K562 (cell line): ENCODE measurements around the gene ZNF486. TPM values are rescaled to one million over a fixed set of nuclear protein-coding genes. Genes with fewer than 3 reads are reported as not detected.
"Not testable (repeated sequence)": the region's sequence is repeated elsewhere in the genome, so short reads cannot be mapped to it uniquely, and the experiment has no call there.

Source experiments
- ATAC-seq: fragments of 200-7000 bp; cut with Tn5 transposase; 3 replicates; pipeline ENCODE4 v1.9.1; 2020; ENCODE audit warnings: moderate library complexity
- BruUV-seq: library from RNA; stranded (reverse); fragments of 400-500 nt; replicated peaks from 2 replicates; lab custom pipeline; 2021; lab: Mats Ljungman, UMichigan
- CTCF ChIA-PET: fragments of 300-600 bp; formaldehyde crosslinking; extraction: SDS; loops from one replicate; lab custom pipeline; 2021; ENCODE audit warnings: low intra/inter-chr PET ratio; lab: Yijun Ruan, JAX
- POLR2A ChIA-PET: fragments of 300-600, 350-650 bp; sonication (Branson Sonifier 250); formaldehyde crosslinking; extraction: SDS; loops from one replicate; lab custom pipeline; 2021; ENCODE audit warnings: antibody characterized with exemption, inconsistent platforms; lab: Yijun Ruan, JAX
- DNase-seq, 4 experiments: peaks; one replicate each; pipeline versions ENCODE4 v3.0.0 to v3.0.0-alpha.2; 2011 to 2018; ENCODE audit warnings: low spot score in 3 of 4, mixed read lengths in 3 of 4; ENCODE audit errors: extremely low read depth in 1 of 4
- FAIRE-seq: peaks from 2 replicates; lab custom pipeline; 2011; peaks lifted over from hg19 to GRCh38; lab: Jason Lieb, UNC
- H2AFZ ChIP-seq: 2 replicates; pipeline ENCODE4 v1.6.0; 2011; ENCODE audit warnings: low read depth, low read length, control low read depth, inconsistent platforms
- H3K27ac ChIP-seq: fragments of 200-600 bp; 3 replicates; pipeline ENCODE4 v1.8.0; 2011; ENCODE audit warnings: low read depth, mild to moderate bottlenecking, control low read depth, inconsistent platforms, low read length, moderate library complexity, mixed read lengths; ENCODE audit errors: extremely low read depth
- H3K27me3 ChIP-seq, 2 experiments: fragments of 300-600 bp in 1 of 2; 2 replicates in 1 of 2; 3 replicates in 1 of 2; pipeline versions ENCODE4 v1.6.0 to v1.8.0; 2011; ENCODE audit warnings: inconsistent platforms in 2 of 2, low read length in 2 of 2, mild to moderate bottlenecking in 1 of 2, mixed read lengths in 1 of 2, moderate library complexity in 1 of 2; ENCODE audit not compliant: control insufficient read depth in 2 of 2, insufficient read depth in 2 of 2
- H3K36me3 ChIP-seq: fragments of 300-600 bp; 3 replicates; pipeline ENCODE4 v1.8.0; 2011; ENCODE audit warnings: mild to moderate bottlenecking, low read length, inconsistent platforms; ENCODE audit not compliant: control insufficient read depth, insufficient read depth
- H3K4me1 ChIP-seq, 2 experiments: fragments of 200-600 bp in 1 of 2; replicated peaks in 1 of 2; 2 replicates in 1 of 2; 3 replicates in 1 of 2; pipeline versions ENCODE4 v1.5.1 to v1.8.0; 2011; ENCODE audit warnings: inconsistent platforms in 2 of 2, low read length in 2 of 2, mild to moderate bottlenecking in 1 of 2, mixed read lengths in 1 of 2, moderate library complexity in 1 of 2; ENCODE audit not compliant: control insufficient read depth in 2 of 2, insufficient read depth in 2 of 2
- H3K4me2 ChIP-seq: 2 replicates; pipeline ENCODE4 v1.6.1; 2011; ENCODE audit warnings: low read length, control low read depth, inconsistent platforms, mixed read lengths; ENCODE audit not compliant: insufficient read depth
- H3K4me3 ChIP-seq: fragments of 200-600 bp; sonication (generic), shearing (Covaris generic); 2 replicates; pipeline ENCODE4 v1.5.1; 2016; ENCODE audit warnings: control low read depth, inconsistent platforms
- H3K79me2 ChIP-seq: fragments of 200-600 bp; 3 replicates; pipeline ENCODE4 v1.8.0; 2011; ENCODE audit warnings: low read length, inconsistent platforms; ENCODE audit not compliant: control insufficient read depth, insufficient read depth
- H3K9ac ChIP-seq, 2 experiments: 2 replicates each; pipeline versions ENCODE4 v1.6.0 to v1.6.1; 2011; ENCODE audit warnings: low read depth in 2 of 2, low read length in 2 of 2, control low read depth in 1 of 2, inconsistent platforms in 1 of 2, mild to moderate bottlenecking in 1 of 2, mixed read lengths in 1 of 2; ENCODE audit not compliant: insufficient read depth in 1 of 2
- H3K9me1 ChIP-seq: one replicate; pipeline ENCODE4 v1.6.0; 2011; ENCODE audit warnings: inconsistent platforms, mild to moderate bottlenecking, low read length, moderate library complexity; ENCODE audit not compliant: control insufficient read depth, insufficient read depth
- H3K9me3 ChIP-seq: replicated peaks from 2 replicates; pipeline ENCODE4 v1.5.1; 2011; ENCODE audit warnings: low read depth, low read length, inconsistent platforms; ENCODE audit not compliant: control insufficient read depth, insufficient read depth
- H4K20me1 ChIP-seq: replicated peaks from 2 replicates; pipeline ENCODE4 v1.6.1; 2011; ENCODE audit warnings: low read length, inconsistent platforms, mixed read lengths; ENCODE audit not compliant: control insufficient read depth, insufficient read depth
- WGBS: fragments of 100-300 bp; shearing (Covaris generic); methylation state at CpG from one replicate; pipeline ENCODE4 v1.1.6; 2016; ENCODE audit warnings: low coverage, mixed read lengths; ENCODE audit not compliant: insufficient coverage; ENCODE audit errors: missing lambda C conversion rate; 5-methylcytosine and 5-hydroxymethylcytosine counted together
- in situ Hi-C: fragments of 300-500 bp; cut with MboI; formaldehyde crosslinking; loops from 4 replicates; pipeline ENCODE4 v1.15.0; 2018; ENCODE audit warnings: inconsistent platforms, mixed read lengths
- intact Hi-C: fragments of 100-400 bp; cut with micrococcal nuclease; formaldehyde crosslinking; loops from 2 replicates; pipeline ENCODE4 v1.14.2; 2022
- polyA plus RNA-seq, 8 experiments: library from polyadenylated mRNA; depleted of rRNA in 4 of 8; stranded (reverse) in 5 of 8; unstranded in 3 of 8; fragments of >200 nt; fragmentation: Nextera tagmentation in 2 of 8; fragmentation: Illumina TruSeq in 1 of 8; extraction: Ambion mirVana in 2 of 8; extraction: Trizol in 1 of 8; gene quantifications; 2 replicates each; pipeline versions ENCODE4 v1.2.1 to v1.2.3, GENCODE V29; 2011 to 2014; ENCODE audit warnings: inconsistent platforms in 1 of 8, missing spikeins in 1 of 8
- total RNA-seq, 7 experiments: library from RNA; depleted of rRNA in 6 of 7; stranded (reverse); fragments of >200 nt in 6 of 7; fragmentation: Illumina TruSeq in 2 of 7; extraction: Trizol in 2 of 7; gene quantifications; 2 replicates each; pipeline versions ENCODE4 v1.2.1 to v1.2.3, GENCODE V29; 2011 to 2021; ENCODE audit warnings: low replicate concordance in 1 of 7

The ZNF486 gene
- total and polyA plus RNA-seq, 9 of the 15 experiments (the other 6 are each of a cell fraction or from before 2014, with no cell fraction given) = 0.39 to 1.6 (median 1.2) TPM

DNA sequence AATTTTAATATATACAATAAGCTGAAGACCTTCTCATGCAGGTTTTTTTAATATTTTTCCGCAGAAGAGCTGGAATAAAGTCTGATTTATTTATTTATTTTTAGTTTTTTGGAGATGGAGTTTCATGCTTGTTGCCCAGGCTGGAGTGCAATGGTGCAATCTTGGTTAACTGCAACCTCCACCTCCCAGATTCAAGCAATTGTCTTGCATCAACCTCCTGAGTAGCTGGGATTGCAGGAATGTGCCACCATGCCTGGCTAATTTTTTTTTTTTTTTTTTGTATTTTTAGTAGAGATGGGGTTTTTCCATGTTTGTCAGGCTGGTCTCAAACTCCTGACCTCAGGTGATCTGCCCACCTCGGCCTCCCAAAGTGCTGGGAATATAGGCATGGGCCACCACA, 34.1 kb upstream of the ZNF486 start:
- BruUV-seq, POLR2A ChIA-PET, DNase-seq, ATAC-seq, H3K4me2 ChIP-seq, H3K27me3 ChIP-seq, H3K9me1 ChIP-seq, in situ Hi-C loops, H3K9me3 ChIP-seq, H3K36me3 ChIP-seq, H3K79me2 ChIP-seq, H4K20me1 ChIP-seq, H3K4me3 ChIP-seq, H3K9ac ChIP-seq, intact Hi-C loops, H2AFZ ChIP-seq, H3K4me1 ChIP-seq, FAIRE-seq, H3K27ac ChIP-seq, CTCF ChIA-PET: not testable (repeated sequence)
- WGBS = 0% methylated on average over 2 of the region's 2 CpGs

DNA sequence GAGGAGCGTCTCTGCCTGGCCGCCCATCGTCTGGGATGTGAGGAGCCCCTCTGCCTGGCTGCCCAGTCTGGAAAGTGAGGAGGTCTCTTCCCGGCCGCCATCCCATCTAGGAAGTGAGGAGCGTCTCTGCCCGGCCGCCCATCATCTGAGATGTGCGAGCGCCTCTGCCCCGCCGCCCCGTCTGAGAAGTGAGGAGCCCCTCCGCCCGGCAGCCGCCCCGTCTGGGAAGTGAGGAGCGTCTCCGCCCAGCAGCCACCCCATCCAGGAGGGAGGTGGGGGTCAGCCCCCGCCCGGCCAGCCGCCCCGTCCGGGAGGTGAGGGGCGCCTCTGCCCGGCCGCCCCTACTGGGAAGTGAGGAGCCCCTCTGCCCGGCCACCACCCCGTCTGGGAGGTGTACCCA, 29.3 kb upstream of the ZNF486 start:
- DNase-seq, in situ Hi-C loops, BruUV-seq, H3K9ac ChIP-seq, H4K20me1 ChIP-seq, FAIRE-seq, H3K9me3 ChIP-seq, H3K79me2 ChIP-seq, POLR2A ChIA-PET, H3K9me1 ChIP-seq, H3K4me1 ChIP-seq, ATAC-seq, intact Hi-C loops, H3K27ac ChIP-seq, H3K4me3 ChIP-seq, H3K36me3 ChIP-seq, CTCF ChIA-PET, H3K4me2 ChIP-seq, H2AFZ ChIP-seq, H3K27me3 ChIP-seq: not testable (repeated sequence)
- 0% methylated on average over 10 of the region's 29 CpGs for WGBS
